Endothelial cell of umbilical vein (primary cell): ENCODE measurements around the gene C3orf38. TPM values are rescaled to one million over a fixed set of nuclear protein-coding genes. Genes with fewer than 3 reads are reported as not detected.

Experiments
- BruUV-seq: library from RNA; stranded (reverse); fragments of 400-500 nt; replicated peaks from 2 replicates; lab custom pipeline; 2021; lab: Mats Ljungman, UMichigan
- CTCF ChIA-PET: fragments of 300-600, 350-600 bp; sonication (Branson Sonifier 250); formaldehyde crosslinking; loops from one replicate; lab custom pipeline; 2021; ENCODE audit warnings: antibody characterized with exemption, inconsistent platforms; lab: Charles Lee
- POLR2A ChIA-PET: fragments of 300-600, 350-600 bp; sonication (Branson Sonifier 250); formaldehyde crosslinking; loops from one replicate; lab custom pipeline; 2021; ENCODE audit warnings: antibody characterized with exemption, inconsistent platforms; lab: Charles Lee
- DNase-seq: peaks from one replicate; pipeline ENCODE4 v3.0.0-alpha.2; 2011; ENCODE audit warnings: low read depth, low spot score
- FAIRE-seq: peaks from 2 replicates; lab custom pipeline; 2011; peaks lifted over from hg19 to GRCh38; lab: Jason Lieb, UNC
- H2AFZ ChIP-seq: 2 replicates; pipeline ENCODE4 v1.6.0; 2012; ENCODE audit warnings: low read depth, low read length, control low read depth, inconsistent platforms
- H3K27ac ChIP-seq: 2 replicates; pipeline ENCODE4 v1.5.1; 2011; ENCODE audit warnings: low read depth, mild to moderate bottlenecking, control low read depth, low read length, moderate library complexity; ENCODE audit not compliant: insufficient read depth
- H3K27me3 ChIP-seq, 2 experiments: 2 replicates each; pipeline versions ENCODE4 v1.6.0 to v1.6.1; 2011; ENCODE audit warnings: low read length in 2 of 2, mixed read lengths in 1 of 2; ENCODE audit not compliant: control insufficient read depth in 2 of 2, insufficient read depth in 2 of 2
- H3K36me3 ChIP-seq, 2 experiments: 2 replicates in 1 of 2; 3 replicates in 1 of 2; pipeline ENCODE4 v1.5.1; 2011; ENCODE audit warnings: low read length in 2 of 2, mild to moderate bottlenecking in 1 of 2, moderate library complexity in 1 of 2; ENCODE audit not compliant: control insufficient read depth in 2 of 2, insufficient read depth in 2 of 2; ENCODE audit errors: extremely low read depth in 1 of 2
- H3K4me1 ChIP-seq: 3 replicates; pipeline ENCODE4 v1.5.1; 2011; ENCODE audit warnings: mild to moderate bottlenecking, low read length; ENCODE audit not compliant: control insufficient read depth, insufficient read depth; ENCODE audit errors: extremely low read depth
- H3K4me2 ChIP-seq: 2 replicates; pipeline ENCODE4 v1.6.1; 2011; ENCODE audit warnings: low read length, control low read depth, mixed read lengths; ENCODE audit not compliant: insufficient read depth
- H3K4me3 ChIP-seq, 3 experiments: fragments of 200-600 bp in 1 of 3; sonication (generic), shearing (Covaris generic) in 1 of 3; replicated peaks in 1 of 3; 2 replicates each; pipeline ENCODE4 v1.5.1; 2011 to 2016; ENCODE audit warnings: control low read depth in 3 of 3, low read length in 3 of 3, mild to moderate bottlenecking in 2 of 3, inconsistent platforms in 1 of 3, low read depth in 1 of 3, moderate library complexity in 1 of 3; ENCODE audit not compliant: insufficient read depth in 1 of 3
- H3K79me2 ChIP-seq: 2 replicates; pipeline ENCODE4 v1.6.0; 2012; ENCODE audit warnings: low read length, inconsistent platforms; ENCODE audit not compliant: control insufficient read depth, insufficient read depth
- H3K9ac ChIP-seq: replicated peaks from 2 replicates; pipeline ENCODE3; 2011; ENCODE audit warnings: low read length, control low read depth; ENCODE audit not compliant: insufficient read depth; ENCODE audit errors: extremely low read depth
- H3K9me1 ChIP-seq: replicated peaks from 3 replicates; pipeline ENCODE4 v1.6.0; 2011; ENCODE audit warnings: mild to moderate bottlenecking, low read length; ENCODE audit not compliant: control insufficient read depth, insufficient read depth; ENCODE audit errors: extremely low read depth
- H3K9me3 ChIP-seq: replicated peaks from 2 replicates; pipeline ENCODE4 v1.5.1; 2012; ENCODE audit warnings: low read length, inconsistent platforms; ENCODE audit not compliant: control insufficient read depth, insufficient read depth
- H4K20me1 ChIP-seq: replicated peaks from 2 replicates; pipeline ENCODE3; 2011; ENCODE audit warnings: mild to moderate bottlenecking, low read length; ENCODE audit not compliant: control insufficient read depth, insufficient read depth; ENCODE audit errors: extremely low read depth
- CTCF ChIP-seq, 2 donors: IDR thresholded peaks; 1 replicate in 1 of 2; 2 replicates in 1 of 2; pipeline ENCODE4 v1.5.1; 2011; ENCODE audit warnings: low read length in 2 of 2, mild to moderate bottlenecking in 2 of 2, moderate library complexity in 2 of 2, control low read depth in 1 of 2, inconsistent platforms in 1 of 2, low read depth in 1 of 2; ENCODE audit not compliant: insufficient read depth in 1 of 2; ENCODE audit errors: extremely low read depth in 1 of 2
- EZH2 ChIP-seq: IDR thresholded peaks from 2 replicates; pipeline ENCODE4 v1.6.1; 2012; ENCODE audit warnings: borderline replicate concordance, low read depth, mild to moderate bottlenecking, moderate library complexity, low read length, inconsistent platforms; ENCODE audit not compliant: severe bottlenecking
- FOS ChIP-seq: IDR thresholded peaks from 2 replicates; pipeline ENCODE4 v1.6.1; 2011; ENCODE audit warnings: mild to moderate bottlenecking, low read length, moderate library complexity, borderline replicate concordance; ENCODE audit not compliant: insufficient read depth
- GATA2 ChIP-seq: IDR thresholded peaks from 2 replicates; pipeline ENCODE4 v1.7.0; 2011; ENCODE audit warnings: low read depth, mild to moderate bottlenecking, moderate library complexity, mixed read lengths, low read length; ENCODE audit not compliant: insufficient read length, insufficient read depth
- JUN ChIP-seq: IDR thresholded peaks from 2 replicates; pipeline ENCODE4 v1.6.1; 2011; ENCODE audit warnings: borderline replicate concordance, low read depth; ENCODE audit not compliant: insufficient read length, insufficient read depth
- MAX ChIP-seq: IDR thresholded peaks from 2 replicates; pipeline ENCODE4 v1.6.1; 2011; ENCODE audit not compliant: insufficient read depth, insufficient read length
- MYC ChIP-seq: IDR thresholded peaks from one replicate; pipeline ENCODE4 v1.6.1; 2011; ENCODE audit warnings: mild to moderate bottlenecking, low read depth, low read length
- POLR2A ChIP-seq: IDR thresholded peaks from 2 replicates; pipeline ENCODE4 v1.6.1; 2012; ENCODE audit warnings: low read depth, mild to moderate bottlenecking, control low read depth, low read length
- POLR2AphosphoS5 ChIP-seq: IDR thresholded peaks from 2 replicates; pipeline ENCODE4 v1.6.1; 2012; ENCODE audit warnings: low read depth, mild to moderate bottlenecking, control low read depth, low read length, moderate library complexity; ENCODE audit not compliant: insufficient read depth
- dilution Hi-C: fragments of 300-500 bp; cut with MboI; formaldehyde crosslinking; loops from one replicate; pipeline ENCODE4 v1.15.0; 2019; ENCODE audit warnings: low sequenced_read_pairs; ENCODE audit not compliant: extremely low pct_ligation_motif_present
- intact Hi-C: fragments of 100-400 bp; cut with micrococcal nuclease; formaldehyde crosslinking; loops from one replicate; pipeline ENCODE4 v1.10.0; 2022
- polyA plus RNA-seq, 4 experiments: library from polyadenylated mRNA; depleted of rRNA in 3 of 4; stranded (reverse) in 3 of 4; unstranded in 1 of 4; fragments of >200 nt; gene quantifications; 2 replicates each; pipeline versions ENCODE4 v1.2.1 to v1.2.3, GENCODE V29; 2011 to 2012; ENCODE audit warnings: missing spikeins in 1 of 4
- total RNA-seq: library from RNA; stranded (reverse); gene quantifications from 2 replicates; pipeline ENCODE4 v1.2.3, GENCODE V29; 2021

The C3orf38 gene
- total and polyA plus RNA-seq, 2 donors (not counting 3 experiments of a cell fraction or from before 2014, with no cell fraction given) = 5.2 to 17.9 TPM

- no peak for FAIRE-seq
- BruUV-seq = no TSS peak
- H3K27me3 ChIP-seq = no peaks in the 10 kb centered on the region
- no peak overlapping the region for H3K9ac ChIP-seq
- no peak for DNase-seq
- H2AFZ ChIP-seq = no peak overlapping the region
- no peak for TF ChIP-seq EZH2
- H3K79me2 ChIP-seq = peaks cover 26% of the 10 kb centered on the region
- peaks cover 11% of the 10 kb centered on the region for H3K4me1 ChIP-seq
- H3K4me3 ChIP-seq = no peak overlapping the region
- H3K27ac ChIP-seq = no peak overlapping the region
- H3K4me2 ChIP-seq = no peak overlapping the region
- H3K9me3 ChIP-seq = no peaks in the 10 kb centered on the region
- H3K36me3 ChIP-seq = no peaks in the 10 kb centered on the region
- ChIA-PET CTCF (interaction anchor here (1.5 to 1.9 kb wide), 2 partner anchors 12 to 98 kb away, joined by 3 to 7 read pairs; no protein-coding TSS in a partner anchor), POLR2A (no interaction called here)
- dilution Hi-C loops (no loop called here), intact Hi-C loops (no loop called here)
- no peaks in the 10 kb centered on the region for H4K20me1 ChIP-seq
- no peaks in the 10 kb centered on the region for H3K9me1 ChIP-seq
Observed at GRCh38 chr3:88101142-88101541, 48.6 kb upstream of the C3orf38 start.

- H3K4me1 ChIP-seq = peaks cover 11% of the 10 kb centered on the region
- H4K20me1 ChIP-seq = peaks cover 2% of the 10 kb centered on the region
- FAIRE-seq = no peak
- no peak overlapping the region for H3K4me3 ChIP-seq
- H3K27ac ChIP-seq = no peak overlapping the region
- no peaks in the 10 kb centered on the region for H3K27me3 ChIP-seq
- H3K9ac ChIP-seq = no peak overlapping the region
- DNase-seq = no peak
- H3K9me1 ChIP-seq = no peaks in the 10 kb centered on the region
- H3K79me2 ChIP-seq = peaks cover 46% of the 10 kb centered on the region
- CTCF ChIA-PET = interaction anchor here (1.1 kb wide), 1 partner anchor 846 kb away, joined by 3 read pairs; no protein-coding TSS in a partner anchor
- H3K36me3 ChIP-seq = no peaks in the 10 kb centered on the region
- no peak overlapping the region for H2AFZ ChIP-seq
- POLR2A ChIA-PET = no interaction called here
- H3K4me2 ChIP-seq = no peak overlapping the region
- intact Hi-C loops (no loop called here), dilution Hi-C loops (no loop called here)
- BruUV-seq = no TSS peak
- TF ChIP-seq MYC (no peak), EZH2 (no peak), POLR2AphosphoS5 (no peak), FOS (no peak), JUN (no peak), MAX (no peak), GATA2 (no peak), CTCF (IDR thresholded peaks at IDR 0.05; ENCODE audit: extremely low read depth in 1 of 2, insufficient read depth in 1 of 2, low read depth in 1 of 2, low read length in 2 of 2) (no peak), POLR2A (no peak)
- no peaks in the 10 kb centered on the region for H3K9me3 ChIP-seq
Observed at GRCh38 chr3:88105325-88105724, 44.4 kb upstream of the C3orf38 start.
